ENCODE measurements around the gene LAT. TPM values are rescaled to one million over a fixed set of nuclear protein-coding genes. Genes with fewer than 3 reads are reported as not detected.
A peak's percentile ranks its signal among the peaks of the same experiment; 100 is the strongest.

Gene LAT
- total RNA-seq, 4 donors from 2014 or later, result 10.5 to 52.0 (median 15.9) TPM

DNA sequence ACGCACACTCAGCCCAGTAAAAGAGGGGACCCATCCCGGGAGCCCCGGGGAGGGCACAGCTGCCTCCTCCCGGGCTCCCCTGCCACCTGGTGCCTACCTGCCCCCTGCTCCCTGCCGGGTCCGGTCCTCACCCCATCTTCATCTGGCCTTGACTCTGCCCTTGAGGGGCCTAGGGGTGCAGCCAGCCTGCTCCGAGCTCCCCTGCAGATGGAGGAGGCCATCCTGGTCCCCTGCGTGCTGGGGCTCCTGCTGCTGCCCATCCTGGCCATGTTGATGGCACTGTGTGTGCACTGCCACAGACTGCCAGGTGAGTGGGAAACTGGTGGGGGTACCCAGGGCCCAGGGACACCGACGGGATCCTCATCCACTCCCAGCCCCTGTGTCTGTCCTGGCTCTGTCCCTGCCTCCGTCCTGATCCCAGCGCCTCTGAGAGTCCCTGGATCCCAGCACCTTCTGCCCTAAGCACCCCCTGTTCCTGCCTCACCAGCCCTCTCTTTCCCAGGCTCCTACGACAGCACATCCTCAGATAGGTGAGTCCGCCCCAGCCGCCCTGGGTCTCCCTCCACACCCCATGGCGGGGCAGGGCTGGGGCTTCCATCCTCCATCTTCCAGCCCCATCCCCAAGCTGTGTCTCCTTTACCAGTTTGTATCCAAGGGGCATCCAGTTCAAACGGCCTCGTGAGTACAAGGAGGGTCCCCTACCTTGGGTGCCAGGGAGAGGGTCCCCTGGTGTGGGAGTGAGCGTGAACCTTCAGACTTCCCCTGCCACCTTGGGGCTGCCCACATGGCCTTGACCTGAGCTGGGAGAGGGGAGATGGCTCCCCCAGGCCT, 574 bp downstream of the LAT start:
- H3K36me3 ChIP-seq, result peaks cover 0 to 65% (median 0%) of the 10 kb centered on the region in 3 donors
- no peaks in the 10 kb centered on the region for H3K27me3 ChIP-seq
- peak overlapping the region; percentile 36 to 50 (median 46) for H3K4me3 ChIP-seq
- TF ChIP-seq, protein P1, sequence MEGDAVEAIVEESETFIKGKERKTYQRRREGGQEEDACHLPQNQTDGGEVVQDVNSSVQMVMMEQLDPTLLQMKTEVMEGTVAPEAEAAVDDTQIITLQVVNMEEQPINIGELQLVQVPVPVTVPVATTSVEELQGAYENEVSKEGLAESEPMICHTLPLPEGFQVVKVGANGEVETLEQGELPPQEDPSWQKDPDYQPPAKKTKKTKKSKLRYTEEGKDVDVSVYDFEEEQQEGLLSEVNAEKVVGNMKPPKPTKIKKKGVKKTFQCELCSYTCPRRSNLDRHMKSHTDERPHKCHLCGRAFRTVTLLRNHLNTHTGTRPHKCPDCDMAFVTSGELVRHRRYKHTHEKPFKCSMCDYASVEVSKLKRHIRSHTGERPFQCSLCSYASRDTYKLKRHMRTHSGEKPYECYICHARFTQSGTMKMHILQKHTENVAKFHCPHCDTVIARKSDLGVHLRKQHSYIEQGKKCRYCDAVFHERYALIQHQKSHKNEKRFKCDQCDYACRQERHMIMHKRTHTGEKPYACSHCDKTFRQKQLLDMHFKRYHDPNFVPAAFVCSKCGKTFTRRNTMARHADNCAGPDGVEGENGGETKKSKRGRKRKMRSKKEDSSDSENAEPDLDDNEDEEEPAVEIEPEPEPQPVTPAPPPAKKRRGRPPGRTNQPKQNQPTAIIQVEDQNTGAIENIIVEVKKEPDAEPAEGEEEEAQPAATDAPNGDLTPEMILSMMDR (IDR thresholded peaks at IDR 0.05), result no peak
- TF ChIP-seq POLR2A (IDR thresholded peaks at IDR 0.05), result no peak
- H3K9me3 ChIP-seq, result no peaks in the 10 kb centered on the region
- H3K27ac ChIP-seq, result peak overlapping the region; percentile 62 to 80 (median 78)
- no peak for DNase-seq
- peaks cover 0 to 10% (median 5%) of the 10 kb centered on the region in 4 donors for H3K4me1 ChIP-seq

GRCh38 chr16:28986046-28986445, 1.2 kb downstream of the LAT start:
- no peak for DNase-seq
- peak overlapping the region in 3 of 4 donors; percentile 62 to 80 (median 79) for H3K27ac ChIP-seq
- H3K27me3 ChIP-seq, result no peaks in the 10 kb centered on the region
- H3K4me3 ChIP-seq, result peak overlapping the region; percentile 36 to 50 (median 46)
- H3K36me3 ChIP-seq, result peaks cover 0 to 60% (median 0%) of the 10 kb centered on the region in 3 donors
- TF ChIP-seq POLR2A (IDR thresholded peaks at IDR 0.05), result no peak
- TF ChIP-seq, protein P1 (IDR thresholded peaks at IDR 0.05), result no peak
- no peaks in the 10 kb centered on the region for H3K9me3 ChIP-seq
- peaks cover 0 to 10% (median 5%) of the 10 kb centered on the region in 4 donors for H3K4me1 ChIP-seq

DNA sequence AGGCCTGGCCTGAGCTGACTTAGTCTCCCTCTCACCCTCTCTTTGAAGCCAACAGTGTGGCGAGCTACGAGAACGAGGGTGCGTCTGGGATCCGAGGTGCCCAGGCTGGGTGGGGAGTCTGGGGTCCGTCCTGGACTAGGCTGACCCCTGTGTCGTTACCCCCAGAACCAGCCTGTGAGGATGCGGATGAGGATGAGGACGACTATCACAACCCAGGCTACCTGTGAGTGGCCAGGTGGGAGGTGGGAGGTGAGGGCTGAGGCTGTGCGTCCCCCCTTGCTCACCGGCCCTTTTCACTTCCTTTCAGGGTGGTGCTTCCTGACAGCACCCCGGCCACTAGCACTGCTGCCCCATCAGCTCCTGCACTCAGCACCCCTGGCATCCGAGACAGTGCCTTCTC, 1.6 kb downstream of the LAT start:
- Histone ChIP-seq H3K27me3 (no peaks in the 10 kb centered on the region), H3K4me1 (peaks cover 0 to 10% (median 5%) of the 10 kb centered on the region in 4 donors), H3K9me3 (no peaks in the 10 kb centered on the region), H3K4me3 (peak overlapping the region in 3 of 4 donors; percentile 43 to 50 (median 48)), H3K27ac (peak overlapping the region in 3 of 4 donors; percentile 62 to 80 (median 79)), H3K36me3 (peaks cover 0 to 55% (median 0%) of the 10 kb centered on the region in 3 donors)
- TF ChIP-seq, protein P1 (IDR thresholded peaks at IDR 0.05), result no peak
- DNase-seq, result no peak

- TF ChIP-seq POLR2A (IDR thresholded peaks at IDR 0.05), result no peak
- TF ChIP-seq, protein P1 (IDR thresholded peaks at IDR 0.05), result no peak
- Histone ChIP-seq H3K9me3 (no peaks in the 10 kb centered on the region), H3K4me3 (peak overlapping the region in 2 of 4 donors; percentile 48 to 50), H3K36me3 (peaks cover 0 to 47% (median 0%) of the 10 kb centered on the region in 3 donors), H3K27me3 (no peaks in the 10 kb centered on the region), H3K27ac (peak overlapping the region in 1 of 4 donors; percentile 55), H3K4me1 (peaks cover 0 to 10% (median 5%) of the 10 kb centered on the region in 4 donors)
- no peak for DNase-seq
Observed at GRCh38 chr16:28987170-28987853, 2.5 kb downstream of the LAT start.

DNA sequence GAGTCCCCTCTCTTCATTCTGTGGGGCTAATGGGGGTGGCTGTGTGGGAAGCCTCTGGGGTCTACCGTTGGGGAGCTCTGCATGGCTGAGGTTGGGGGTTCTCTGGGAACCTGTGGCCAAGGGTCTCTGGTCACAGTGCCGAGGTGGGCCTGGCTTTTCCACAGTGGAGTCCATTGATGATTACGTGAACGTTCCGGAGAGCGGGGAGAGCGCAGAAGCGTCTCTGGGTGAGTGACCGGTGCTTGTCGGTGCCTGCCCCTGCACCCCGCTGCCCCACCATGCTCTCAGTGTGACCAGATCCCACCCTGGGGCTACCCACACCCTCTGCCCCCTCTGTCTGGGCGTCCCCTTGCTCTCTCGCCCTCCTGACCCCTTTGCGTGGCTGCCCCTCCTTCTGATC, 4.5 kb downstream of the LAT start:
- Histone ChIP-seq H3K36me3 (peaks cover 0 to 26% (median 0%) of the 10 kb centered on the region in 3 donors), H3K27me3 (no peaks in the 10 kb centered on the region), H3K4me1 (peaks cover 0 to 10% (median 2%) of the 10 kb centered on the region in 4 donors), H3K4me3 (no peak overlapping the region), H3K9me3 (no peaks in the 10 kb centered on the region), H3K27ac (peak overlapping the region in 1 of 4 donors; percentile 5)
- DNase-seq, result no peak
- TF ChIP-seq, protein P1 (IDR thresholded peaks at IDR 0.05), result no peak
- no peak for TF ChIP-seq POLR2A (IDR thresholded peaks at IDR 0.05)
